Bronchus fibroblast of lung (primary cell): ENCODE data around the gene PIK3R2. TPM values are rescaled to one million over a fixed set of nuclear protein-coding genes. Genes with fewer than 3 reads are reported as not detected.

Experiments
- total RNA-seq: library from RNA; depleted of rRNA; stranded (reverse); fragments of >200 nt; gene quantifications from 2 replicates; pipeline ENCODE4 v1.2.3, GENCODE V29; 2015

Gene PIK3R2
- 18.4 and 23.9 TPM in 2 replicates for total RNA-seq

DNA sequence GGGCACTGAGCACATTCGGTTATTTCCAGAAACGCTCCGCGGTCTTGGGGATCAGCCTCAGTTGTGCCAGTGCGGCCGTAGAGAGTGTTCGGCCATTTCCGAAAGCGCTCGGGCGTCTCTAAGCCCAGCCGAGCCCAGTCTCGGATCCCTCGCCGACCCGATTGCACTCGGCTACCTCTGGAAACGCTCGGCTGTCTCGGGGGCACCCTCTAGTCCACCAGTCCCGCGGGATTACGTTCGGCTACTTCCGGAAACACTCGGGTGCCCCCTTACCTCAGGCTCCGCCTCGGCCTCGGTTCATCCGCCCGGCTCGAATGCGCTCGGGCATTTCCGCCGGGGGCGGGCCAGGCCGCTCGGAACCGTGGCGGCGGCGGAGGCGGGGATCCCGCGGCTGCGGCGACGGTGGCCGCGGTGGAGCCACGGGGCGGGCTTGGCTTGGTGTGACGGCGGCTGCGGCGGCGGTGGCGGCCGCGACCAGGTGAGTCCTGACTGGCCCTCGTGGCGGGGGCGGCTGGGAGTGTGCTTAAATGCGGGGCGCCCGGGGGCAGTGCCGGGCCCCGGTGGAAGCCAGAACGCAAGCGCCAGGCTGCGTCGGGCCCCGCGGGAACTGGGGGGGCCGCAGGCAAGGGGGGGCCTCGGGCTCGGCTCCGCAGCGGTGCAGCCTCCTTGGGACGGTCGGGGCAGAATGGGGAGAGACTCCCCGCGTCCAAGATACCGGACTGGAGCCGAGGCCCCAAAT is at the start of gene PIK3R2:
Gene PIK3R2 (plus strand): TSS at position 347 of the 739 bp plus-strand sequence. CDS start 2,717 bp downstream, outside the sequence.

DNA sequence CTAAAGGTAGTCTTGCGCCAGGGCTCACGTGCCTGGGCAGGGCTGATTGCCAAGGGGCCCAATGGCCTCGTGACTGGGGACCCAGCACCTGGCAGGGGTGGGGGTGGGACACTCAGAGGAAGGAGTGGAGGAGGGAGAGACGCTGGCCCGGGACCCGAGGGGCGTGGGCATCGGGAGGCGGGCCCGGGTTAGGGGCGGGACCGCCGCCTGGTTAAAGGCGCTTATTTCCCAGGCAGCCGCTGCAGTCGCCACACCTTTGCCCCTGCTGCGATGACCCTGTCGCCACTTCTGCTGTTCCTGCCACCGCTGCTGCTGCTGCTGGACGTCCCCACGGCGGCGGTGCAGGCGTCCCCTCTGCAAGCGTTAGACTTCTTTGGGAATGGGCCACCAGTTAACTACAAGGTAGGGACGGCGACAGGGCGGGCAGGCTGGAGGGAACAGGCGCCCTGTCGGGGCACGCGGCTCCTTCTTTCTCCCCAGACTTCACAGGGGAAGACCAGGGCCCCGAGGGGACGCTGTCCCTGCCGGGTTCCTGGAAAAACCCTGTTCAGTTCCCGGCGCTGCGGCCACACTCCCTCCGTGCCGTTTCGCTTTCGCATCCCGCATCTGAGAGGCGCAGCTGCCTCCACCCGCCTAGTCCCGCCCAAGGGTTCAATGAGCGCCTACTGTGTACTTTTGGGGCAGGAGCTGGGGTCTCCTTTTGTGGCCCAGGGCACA is 20.8 kb downstream of the PIK3R2 start, which contains the start of gene IFI30:
Gene IFI30 (plus strand): TSS at position 242 of the 717 bp plus-strand sequence. CDS start 29 bp downstream, at position 271.

DNA sequence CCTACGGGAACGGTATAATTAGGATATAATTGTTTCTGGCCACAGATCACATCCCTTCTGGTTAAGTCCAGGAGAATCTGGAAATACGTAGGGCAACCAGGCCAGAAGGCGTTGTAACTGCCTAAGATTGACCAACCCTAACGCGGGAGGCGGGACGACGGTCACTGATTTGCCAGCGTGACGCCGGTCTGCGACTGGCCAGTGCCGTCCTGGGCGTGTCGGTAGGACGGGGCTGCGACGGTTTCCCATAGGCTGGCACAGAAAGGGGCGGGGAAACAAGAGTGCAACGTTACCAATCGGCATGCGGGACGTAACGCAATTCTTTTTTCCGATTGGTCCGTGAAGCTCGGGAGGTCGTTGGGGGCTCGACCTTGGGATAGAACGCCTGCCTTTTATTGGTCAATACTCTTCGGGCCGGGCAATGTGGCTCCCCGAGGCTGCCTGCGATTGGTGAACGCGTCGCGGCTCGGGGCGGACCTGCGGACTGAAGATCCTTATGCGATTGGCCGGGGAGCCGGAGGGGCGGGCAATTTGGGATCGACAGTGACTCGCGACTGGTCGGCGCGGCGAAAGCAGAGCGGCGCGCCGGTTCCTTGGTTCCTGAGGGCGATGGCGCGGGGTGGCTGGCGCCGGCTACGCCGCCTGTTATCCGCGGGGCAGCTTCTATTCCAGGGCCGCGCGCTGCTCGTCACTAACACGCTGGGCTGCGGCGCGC is 39.9 kb downstream of the PIK3R2 start, which contains the start of gene MPV17L2:
Gene MPV17L2 (plus strand): TSS at position 546 of the 715 bp plus-strand sequence. CDS start 64 bp downstream, at position 610.

DNA sequence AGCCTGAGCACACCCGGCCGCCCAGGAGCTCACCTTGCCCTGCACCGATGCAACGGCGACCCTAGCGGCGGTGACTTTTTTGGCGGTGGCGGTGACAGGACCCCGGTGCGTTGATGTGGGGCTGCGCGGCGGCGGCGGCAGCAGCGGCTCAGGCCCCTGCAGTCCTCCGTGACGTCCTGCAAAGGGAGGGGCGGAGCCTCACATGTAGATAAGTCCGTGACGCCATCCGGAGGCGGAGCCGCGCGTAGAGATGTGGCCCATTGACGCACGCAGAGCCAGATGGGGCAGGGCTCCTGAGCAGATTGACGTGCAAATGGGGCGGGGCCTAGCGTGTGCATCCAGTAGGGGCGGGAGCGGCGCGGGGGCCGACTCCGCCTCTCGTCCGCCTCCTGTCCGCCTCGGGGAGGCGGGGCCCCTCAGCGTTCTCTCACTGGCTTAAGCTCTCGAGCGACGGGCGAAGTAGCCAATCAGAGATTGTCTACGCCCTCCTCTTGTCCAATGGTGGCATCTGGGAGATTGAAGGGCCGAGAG is 51.0 kb downstream of the PIK3R2 start, which contains the start of gene RAB3A:
Gene RAB3A (minus strand): TSS at position 180 of the 531 bp plus-strand sequence. CDS start 1,302 bp downstream, outside the sequence.

Other genes starting within 250 kb of the PIK3R2 start
- gene CCDC124, start 220.1 kb upstream of the PIK3R2 start, total RNA-seq: 98.2 and 102 TPM in 2 replicates
- 0.15 and 0.34 TPM in 2 replicates for gene KCNN1, start 186.1 kb upstream of the PIK3R2 start, total RNA-seq
- 4.2 and 4.7 TPM in 2 replicates for gene ARRDC2, start 145.0 kb upstream of the PIK3R2 start, total RNA-seq
- not detected in 2 replicates for gene IL12RB1, start 66.2 kb upstream of the PIK3R2 start, total RNA-seq
- gene MAST3, start 55.4 kb upstream of the PIK3R2 start, total RNA-seq: 2.7 and 3.4 TPM in 2 replicates
- gene IFI30, start 20.6 kb downstream of the PIK3R2 start, total RNA-seq: under 0.01 and 0.15 TPM in 2 replicates
- gene MPV17L2, start 40.1 kb downstream of the PIK3R2 start, total RNA-seq: 24.0 and 29.0 TPM in 2 replicates
- gene RAB3A, start 50.9 kb downstream of the PIK3R2 start, total RNA-seq: 0.67 and 1.0 TPM in 2 replicates
- gene PDE4C, start 73.3 kb downstream of the PIK3R2 start, total RNA-seq: not detected in 2 replicates
- 0.30 and 0.50 TPM in 2 replicates for gene IQCN, start 121.3 kb downstream of the PIK3R2 start, total RNA-seq
- gene JUND, start 128.5 kb downstream of the PIK3R2 start, total RNA-seq: 288 and 304 TPM in 2 replicates
- 416 and 427 TPM in 2 replicates for gene LSM4, start 169.9 kb downstream of the PIK3R2 start, total RNA-seq
- 6.1 and 8.7 TPM in 2 replicates for gene PGPEP1, start 187.4 kb downstream of the PIK3R2 start, total RNA-seq
- gene GDF15, start 233.0 kb downstream of the PIK3R2 start, total RNA-seq: 42.1 and 46.7 TPM in 2 replicates
- 0.15 TPM in 1 of 2 replicates, not detected in the other for gene LRRC25, start 244.5 kb downstream of the PIK3R2 start, total RNA-seq